GM19025 (cell line): ENCODE measurements around the gene ELAVL3.
"Not testable (repeated sequence)": the region's sequence is repeated elsewhere in the genome, so short reads cannot be mapped to it uniquely, and the experiment has no call there.

Source experiments
- ATAC-seq: cut with Tn5 transposase; IDR thresholded peaks from one replicate; pipeline ENCODE4 v1.9.1; 2021; ENCODE audit warnings: mild to moderate bottlenecking, low read depth, moderate library complexity; ENCODE audit not compliant: unreplicated experiment

Gene ELAVL3

DNA sequence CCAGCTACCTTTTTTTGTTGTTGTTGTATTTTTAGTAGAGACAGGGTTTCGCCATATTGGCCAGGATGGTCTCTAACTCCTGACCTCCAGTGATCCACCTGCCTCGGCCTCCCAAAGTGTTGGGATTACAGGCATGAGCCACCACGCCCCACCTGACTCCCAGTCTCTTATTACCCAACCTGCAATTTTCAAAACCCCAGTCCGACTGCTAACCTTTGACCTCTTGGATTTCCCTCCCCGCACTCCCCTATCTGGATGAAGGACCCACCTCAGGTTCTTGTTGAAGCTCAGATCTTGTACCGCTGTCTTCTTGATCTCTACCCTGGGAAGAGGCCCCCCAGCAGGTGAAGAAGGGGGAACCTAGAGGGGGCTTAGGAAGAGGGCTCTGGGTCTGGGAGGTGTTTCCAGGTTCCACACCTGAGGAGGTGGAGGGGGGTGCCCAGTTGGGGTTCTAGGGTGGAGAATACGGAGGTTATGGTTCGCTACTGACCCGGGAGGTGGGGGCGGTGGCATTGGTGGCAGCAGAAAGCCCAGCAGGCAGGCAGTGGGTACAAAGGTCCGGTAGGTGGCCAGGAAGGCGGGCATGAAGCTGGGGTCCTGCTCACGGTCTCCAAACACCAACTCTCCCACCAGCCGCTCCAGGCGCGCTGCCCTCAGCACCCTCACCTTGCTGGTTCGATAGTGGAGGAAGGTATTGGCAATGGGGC, 64.3 kb downstream of the ELAVL3 start:
- no peak for ATAC-seq

DNA sequence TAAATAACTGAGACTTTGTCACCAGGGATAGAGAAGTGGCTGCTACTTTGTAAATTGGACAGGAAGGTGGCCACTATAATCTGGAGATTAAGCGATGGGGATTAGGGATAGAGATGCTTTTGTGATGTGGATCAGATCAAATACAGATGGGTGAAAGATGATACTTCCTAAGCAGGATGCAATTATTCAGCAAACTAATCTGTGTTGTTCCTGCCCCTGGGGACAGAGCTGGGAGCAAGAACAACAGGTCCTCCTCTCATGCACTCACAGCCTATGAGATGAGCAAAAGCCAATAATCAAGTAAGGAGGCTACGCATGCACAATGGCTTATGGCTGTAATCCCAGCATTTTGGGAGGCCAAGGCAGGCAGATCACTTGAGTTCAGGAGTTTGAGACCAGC, 66.3 kb downstream of the ELAVL3 start:
- no peak for ATAC-seq

DNA sequence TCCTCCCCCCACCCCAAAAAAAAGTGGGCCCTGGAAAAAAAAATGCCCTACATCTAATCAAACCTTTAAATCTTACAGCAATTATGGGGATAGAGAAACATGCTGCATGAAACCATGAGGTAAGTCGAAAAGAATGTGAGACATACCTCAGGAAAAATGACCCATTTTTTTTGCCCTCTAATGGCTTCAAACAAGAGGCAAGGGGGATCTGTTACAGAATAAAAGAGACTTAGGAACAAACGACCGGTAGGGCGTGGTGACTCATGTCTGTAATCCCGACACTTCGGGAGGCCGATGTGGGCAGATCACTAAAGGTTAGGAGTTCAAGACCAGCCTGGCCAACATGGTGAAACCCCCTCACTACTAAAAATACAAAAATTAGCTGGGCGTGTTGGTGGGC, 70.2 kb downstream of the ELAVL3 start:
- ATAC-seq = no peak

DNA sequence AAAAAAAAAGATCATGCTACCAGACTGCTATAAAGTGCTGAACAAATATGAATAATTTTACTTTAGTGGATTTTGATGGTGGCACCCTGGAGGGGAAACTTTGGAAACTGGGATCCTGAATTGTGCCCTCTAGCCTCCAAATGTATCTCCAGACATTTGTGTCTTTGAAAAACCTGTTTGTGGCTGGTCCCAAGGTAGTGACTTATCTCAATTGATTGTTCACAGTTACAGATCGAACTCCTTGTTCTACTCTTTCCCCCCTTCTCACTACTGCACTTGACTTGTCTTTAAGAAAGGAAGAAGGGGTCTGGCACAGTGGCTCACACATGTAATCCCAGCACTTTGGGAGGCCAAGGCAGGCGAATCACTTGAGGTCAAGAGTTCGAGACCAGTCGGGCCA, 72.3 kb downstream of the ELAVL3 start:
- no peak for ATAC-seq

DNA sequence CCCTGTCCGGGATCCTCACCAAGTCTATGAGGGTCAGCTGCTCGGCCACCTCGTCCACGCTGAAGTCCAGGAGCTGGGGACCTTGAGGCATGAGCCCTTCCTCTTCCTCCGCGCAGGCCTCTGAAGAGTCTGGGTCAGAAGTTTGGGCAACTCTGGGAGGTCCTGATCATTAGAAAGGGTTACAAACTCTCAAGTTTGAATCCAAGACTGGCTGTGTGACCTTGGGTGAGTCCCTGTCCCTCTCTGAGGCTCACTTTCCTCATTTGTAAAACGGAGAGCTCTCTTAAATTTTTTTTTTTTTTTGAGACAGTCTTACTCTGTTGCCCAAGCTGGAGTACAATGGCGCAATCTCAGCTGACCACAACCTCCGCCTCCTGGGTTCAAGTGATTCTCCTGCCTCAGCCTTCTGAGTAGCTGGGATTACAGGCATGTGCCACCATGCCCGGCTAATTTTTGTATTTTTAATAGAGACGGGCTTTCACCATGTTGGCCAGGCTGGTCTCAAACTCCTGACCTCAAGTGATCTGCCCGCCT, 74.1 kb downstream of the ELAVL3 start:
- not testable (repeated sequence) for ATAC-seq

DNA sequence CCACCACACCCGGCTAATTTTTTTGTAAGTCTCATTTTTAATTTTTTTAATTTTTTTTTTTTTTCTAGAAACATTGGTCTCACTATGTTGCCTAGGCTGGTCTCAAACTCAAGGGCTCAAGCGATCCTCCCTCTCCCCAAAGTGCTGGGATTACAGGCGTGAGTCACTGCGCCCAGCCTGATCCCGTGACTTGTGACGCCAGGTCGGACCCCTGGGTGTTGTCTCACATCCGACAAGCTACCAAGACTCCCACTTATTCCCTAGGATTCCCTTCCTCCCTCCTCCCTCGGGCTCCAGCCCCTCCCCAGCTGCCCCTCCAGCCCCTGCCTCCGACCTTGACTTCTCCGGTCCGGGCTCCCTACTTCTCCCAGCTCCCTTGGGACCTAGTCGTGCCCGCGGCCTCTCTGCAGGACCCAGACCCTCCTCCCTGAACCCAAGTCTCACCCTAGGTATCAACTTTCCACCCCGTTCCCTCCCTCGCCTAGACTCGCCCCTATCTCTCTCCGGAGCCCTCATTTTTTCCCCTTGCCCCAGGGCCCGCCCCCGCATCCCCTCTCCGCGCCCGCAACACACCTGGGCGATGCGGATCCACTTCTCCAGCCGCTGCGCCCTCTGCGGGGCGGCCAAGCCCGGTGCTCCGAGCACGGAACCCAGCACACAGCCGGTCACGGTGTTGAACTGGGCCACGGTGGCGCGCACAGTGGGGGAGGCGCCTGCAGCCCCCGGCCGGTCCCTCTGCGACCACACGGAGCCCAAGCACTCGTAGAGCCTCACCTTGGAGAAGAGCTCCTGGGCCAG, 74.8 kb downstream of the ELAVL3 start:
- ATAC-seq = no peak

DNA sequence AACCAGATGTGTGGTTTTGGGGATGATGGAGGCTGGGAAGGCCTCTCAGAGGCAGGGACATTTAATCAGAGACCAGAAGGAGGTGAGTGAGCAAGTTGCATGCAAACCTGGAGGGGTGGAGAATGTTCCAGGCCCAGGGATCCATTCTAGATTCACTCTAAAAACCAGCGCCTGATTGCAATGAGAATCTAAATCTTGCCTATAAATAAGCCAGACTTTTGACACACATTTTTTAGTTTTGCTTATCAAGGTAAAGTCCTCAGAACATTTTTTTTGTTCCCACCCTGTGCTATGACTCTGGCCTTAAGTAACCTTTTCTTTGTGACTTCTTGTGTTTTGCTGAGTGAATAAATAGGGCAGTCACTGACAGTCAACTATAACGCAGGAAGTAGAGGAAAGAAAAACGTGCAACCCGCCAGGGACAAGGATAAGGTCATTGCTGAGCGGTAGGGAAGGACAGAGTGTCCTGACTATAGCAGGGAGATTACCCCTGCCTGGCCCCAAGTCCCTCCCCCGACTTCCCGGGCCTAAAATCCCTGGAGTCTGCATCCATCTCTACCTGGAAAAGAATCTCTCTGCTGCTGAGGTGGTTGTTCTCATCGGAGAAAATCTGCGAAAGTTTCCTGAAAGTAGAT, 76.1 kb downstream of the ELAVL3 start:
- ATAC-seq = no peak

DNA sequence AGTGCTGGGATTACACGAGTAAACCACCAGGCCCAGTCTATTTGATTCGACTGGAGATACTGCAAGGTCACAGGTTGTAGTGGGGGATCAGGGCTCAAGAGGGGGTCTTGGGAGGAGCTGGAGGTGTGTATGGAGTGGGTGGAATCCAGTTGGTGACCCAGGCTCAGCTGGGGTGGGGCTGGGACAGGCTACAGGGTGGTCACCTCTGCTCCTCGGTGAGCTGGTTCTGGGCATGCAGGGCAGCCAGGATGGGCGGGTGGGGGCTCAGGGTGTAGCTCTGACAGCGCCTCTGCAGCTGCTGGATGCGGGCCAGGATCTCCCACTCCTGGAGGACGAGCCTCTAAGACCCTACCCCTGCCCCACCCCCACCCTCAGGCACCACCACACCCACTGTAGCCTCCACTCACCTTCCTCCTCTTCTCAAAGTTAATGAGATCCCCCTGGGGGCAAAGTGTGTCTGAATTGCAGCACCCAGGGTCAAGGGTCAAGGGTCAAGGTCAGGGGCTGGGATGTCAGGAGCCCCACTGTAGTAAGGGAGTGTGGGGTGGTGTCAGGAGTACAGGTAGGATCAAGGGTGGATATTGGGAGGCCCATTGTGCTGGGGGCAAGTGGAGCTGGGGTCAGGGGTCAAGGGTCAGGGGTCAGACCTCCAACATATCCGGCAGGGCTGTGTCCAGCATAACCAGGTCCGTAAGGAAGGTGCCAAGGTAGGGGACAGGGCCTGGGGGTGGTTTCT, 78.9 kb downstream of the ELAVL3 start:
- no peak for ATAC-seq
